NT2/D1 (cell line): ENCODE results near the gene FHOD3.

ENCODE experiments used
- YY1 ChIP-seq: IDR thresholded peaks from 2 replicates; pipeline ENCODE4 v1.6.1; 2011; ENCODE audit not compliant: insufficient read length, insufficient read depth
- ZNF274 ChIP-seq: IDR thresholded peaks from 2 replicates; pipeline ENCODE4 v1.6.1; 2011; ENCODE audit warnings: mild to moderate bottlenecking, low read depth, low read length

DNA sequence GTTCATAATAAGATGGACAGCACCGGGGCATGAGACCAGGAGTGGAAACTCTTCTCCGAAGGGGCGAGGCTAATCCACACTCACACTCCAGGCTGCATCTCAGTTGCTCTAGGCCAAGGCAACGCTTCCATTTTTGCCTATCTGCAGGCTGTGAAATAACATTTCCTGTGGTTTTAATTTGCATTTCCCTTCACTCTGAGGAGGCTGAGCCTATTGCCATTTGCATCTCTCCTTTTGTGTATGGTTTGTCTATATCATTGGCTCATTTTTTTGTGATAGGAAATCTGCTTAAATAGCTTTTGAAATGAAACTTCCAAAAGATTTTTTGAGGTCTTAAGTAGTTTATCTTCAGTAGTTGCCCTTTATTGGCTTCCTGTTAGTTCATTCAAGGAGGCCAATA is 473.7 kb downstream of the FHOD3 start:
- no peak for TF ChIP-seq YY1
- no peak for TF ChIP-seq ZNF274
